ENCODE data around the gene TXK. TPM values are rescaled to one million over a fixed set of nuclear protein-coding genes. Genes with fewer than 3 reads are reported as not detected.

Gene TXK
- total RNA-seq, 1 donor from 2014 or later, result 0.50 TPM

- TF ChIP-seq EZH2 (IDR thresholded peaks at IDR 0.05; ENCODE audit: insufficient read depth, low read length), result no peak
- TF ChIP-seq, protein P1, sequence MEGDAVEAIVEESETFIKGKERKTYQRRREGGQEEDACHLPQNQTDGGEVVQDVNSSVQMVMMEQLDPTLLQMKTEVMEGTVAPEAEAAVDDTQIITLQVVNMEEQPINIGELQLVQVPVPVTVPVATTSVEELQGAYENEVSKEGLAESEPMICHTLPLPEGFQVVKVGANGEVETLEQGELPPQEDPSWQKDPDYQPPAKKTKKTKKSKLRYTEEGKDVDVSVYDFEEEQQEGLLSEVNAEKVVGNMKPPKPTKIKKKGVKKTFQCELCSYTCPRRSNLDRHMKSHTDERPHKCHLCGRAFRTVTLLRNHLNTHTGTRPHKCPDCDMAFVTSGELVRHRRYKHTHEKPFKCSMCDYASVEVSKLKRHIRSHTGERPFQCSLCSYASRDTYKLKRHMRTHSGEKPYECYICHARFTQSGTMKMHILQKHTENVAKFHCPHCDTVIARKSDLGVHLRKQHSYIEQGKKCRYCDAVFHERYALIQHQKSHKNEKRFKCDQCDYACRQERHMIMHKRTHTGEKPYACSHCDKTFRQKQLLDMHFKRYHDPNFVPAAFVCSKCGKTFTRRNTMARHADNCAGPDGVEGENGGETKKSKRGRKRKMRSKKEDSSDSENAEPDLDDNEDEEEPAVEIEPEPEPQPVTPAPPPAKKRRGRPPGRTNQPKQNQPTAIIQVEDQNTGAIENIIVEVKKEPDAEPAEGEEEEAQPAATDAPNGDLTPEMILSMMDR (IDR thresholded peaks at IDR 0.05; ENCODE audit: insufficient read depth, low read depth, low read length), result peak; percentile 56
- H3K9ac ChIP-seq (ENCODE audit: low read length), result no peak overlapping the region
- no peaks in the 10 kb centered on the region for H4K20me1 ChIP-seq (ENCODE audit: insufficient read depth, low read length)
- FAIRE-seq (no peak), DNase-seq (ENCODE audit: low read depth) (no peak)
- Mint-ChIP-seq H3K27ac (ENCODE audit: unreplicated experiment) (no peak overlapping the region), H3K27me3 (ENCODE audit: low read depth, unreplicated experiment) (no peaks in the 10 kb centered on the region), H3K36me3 (ENCODE audit: low read depth, unreplicated experiment) (no peaks in the 10 kb centered on the region), H3K4me3 (ENCODE audit: unreplicated experiment) (no peak overlapping the region), H3K4me1 (ENCODE audit: low read depth, unreplicated experiment) (peaks cover 4% of the 10 kb centered on the region), H3K9me3 (ENCODE audit: unreplicated experiment) (no peaks in the 10 kb centered on the region)
- H3K4me3 ChIP-seq (ENCODE audit: insufficient read depth, low read depth, low read length), result no peak overlapping the region
- no peak overlapping the region for H2AFZ ChIP-seq (ENCODE audit: low read depth, low read length)
- H3K27ac ChIP-seq (ENCODE audit: low read depth, low read length), result no peak overlapping the region
- no peak overlapping the region for H3K4me2 ChIP-seq (ENCODE audit: low read length)
- no peaks in the 10 kb centered on the region for H3K79me2 ChIP-seq (ENCODE audit: insufficient read depth, low read length)
- H3K9me3 ChIP-seq (ENCODE audit: insufficient read depth, low read depth, low read length), result no peaks in the 10 kb centered on the region
- H3K27me3 ChIP-seq (ENCODE audit: insufficient read depth, low read length), result no peaks in the 10 kb centered on the region
- no peaks in the 10 kb centered on the region for H3K36me3 ChIP-seq (ENCODE audit: insufficient read depth, low read length)
- peaks cover 8% of the 10 kb centered on the region for H3K4me1 ChIP-seq (ENCODE audit: insufficient read depth, low read length)
Measured at GRCh38 chr4:48033825-48034413, 100.1 kb downstream of the TXK start.

- Histone ChIP-seq H3K79me2 (ENCODE audit: insufficient read depth, low read length) (no peaks in the 10 kb centered on the region), H3K4me3 (ENCODE audit: insufficient read depth, low read depth, low read length) (no peak overlapping the region), H3K4me2 (ENCODE audit: low read length) (no peak overlapping the region), H3K4me1 (ENCODE audit: insufficient read depth, low read length) (peaks cover 8% of the 10 kb centered on the region), H3K27me3 (ENCODE audit: insufficient read depth, low read length) (no peaks in the 10 kb centered on the region), H2AFZ (ENCODE audit: low read depth, low read length) (no peak overlapping the region), H3K9me3 (ENCODE audit: insufficient read depth, low read depth, low read length) (no peaks in the 10 kb centered on the region), H3K9ac (ENCODE audit: low read length) (no peak overlapping the region), H3K36me3 (ENCODE audit: insufficient read depth, low read length) (no peaks in the 10 kb centered on the region), H3K27ac (ENCODE audit: low read depth, low read length) (no peak overlapping the region), H4K20me1 (ENCODE audit: insufficient read depth, low read length) (no peaks in the 10 kb centered on the region)
- no peak overlapping the region for H3K4me3 Mint-ChIP-seq (ENCODE audit: unreplicated experiment)
- H3K27me3 Mint-ChIP-seq (ENCODE audit: low read depth, unreplicated experiment), result no peaks in the 10 kb centered on the region
- H3K9me3 Mint-ChIP-seq (ENCODE audit: unreplicated experiment), result no peaks in the 10 kb centered on the region
- DNase-seq (ENCODE audit: low read depth) (no peak), FAIRE-seq (no peak)
- no peak overlapping the region for H3K27ac Mint-ChIP-seq (ENCODE audit: unreplicated experiment)
- peaks cover 4% of the 10 kb centered on the region for H3K4me1 Mint-ChIP-seq (ENCODE audit: low read depth, unreplicated experiment)
- H3K36me3 Mint-ChIP-seq (ENCODE audit: low read depth, unreplicated experiment), result peaks cover under 1% of the 10 kb centered on the region
- TF ChIP-seq, protein P1 (IDR thresholded peaks at IDR 0.05; ENCODE audit: insufficient read depth, low read depth, low read length), result no peak
- no peak for TF ChIP-seq EZH2 (IDR thresholded peaks at IDR 0.05; ENCODE audit: insufficient read depth, low read length)
Measured at GRCh38 chr4:48033412-48033811, 100.6 kb downstream of the TXK start.

GRCh38 chr4:48032721-48033120 is 101.3 kb downstream of the TXK start:
- H3K36me3 Mint-ChIP-seq (ENCODE audit: low read depth, unreplicated experiment), result peaks cover 2% of the 10 kb centered on the region
- Histone ChIP-seq H3K9ac (ENCODE audit: low read length) (no peak overlapping the region), H3K36me3 (ENCODE audit: insufficient read depth, low read length) (no peaks in the 10 kb centered on the region), H3K4me1 (ENCODE audit: insufficient read depth, low read length) (peaks cover 8% of the 10 kb centered on the region), H2AFZ (ENCODE audit: low read depth, low read length) (no peak overlapping the region), H4K20me1 (ENCODE audit: insufficient read depth, low read length) (no peaks in the 10 kb centered on the region), H3K27ac (ENCODE audit: low read depth, low read length) (peak overlapping the region; percentile 47), H3K4me2 (ENCODE audit: low read length) (peak overlapping the region; percentile 2), H3K9me3 (ENCODE audit: insufficient read depth, low read depth, low read length) (no peaks in the 10 kb centered on the region), H3K27me3 (ENCODE audit: insufficient read depth, low read length) (no peaks in the 10 kb centered on the region), H3K4me3 (ENCODE audit: insufficient read depth, low read depth, low read length) (no peak overlapping the region), H3K79me2 (ENCODE audit: insufficient read depth, low read length) (no peaks in the 10 kb centered on the region)
- FAIRE-seq (no peak), DNase-seq (ENCODE audit: low read depth) (no peak)
- H3K9me3 Mint-ChIP-seq (ENCODE audit: unreplicated experiment), result no peaks in the 10 kb centered on the region
- H3K27me3 Mint-ChIP-seq (ENCODE audit: low read depth, unreplicated experiment), result no peaks in the 10 kb centered on the region
- no peak for TF ChIP-seq EZH2 (IDR thresholded peaks at IDR 0.05; ENCODE audit: insufficient read depth, low read length)
- TF ChIP-seq, protein P1 (IDR thresholded peaks at IDR 0.05; ENCODE audit: insufficient read depth, low read depth, low read length), result no peak
- H3K27ac Mint-ChIP-seq (ENCODE audit: unreplicated experiment), result no peak overlapping the region
- no peak overlapping the region for H3K4me3 Mint-ChIP-seq (ENCODE audit: unreplicated experiment)
- H3K4me1 Mint-ChIP-seq (ENCODE audit: low read depth, unreplicated experiment), result peaks cover 4% of the 10 kb centered on the region

Data from astrocyte (in vitro differentiated cells and primary cell).